ENCODE data around the gene PSENEN.

Gene PSENEN

DNA sequence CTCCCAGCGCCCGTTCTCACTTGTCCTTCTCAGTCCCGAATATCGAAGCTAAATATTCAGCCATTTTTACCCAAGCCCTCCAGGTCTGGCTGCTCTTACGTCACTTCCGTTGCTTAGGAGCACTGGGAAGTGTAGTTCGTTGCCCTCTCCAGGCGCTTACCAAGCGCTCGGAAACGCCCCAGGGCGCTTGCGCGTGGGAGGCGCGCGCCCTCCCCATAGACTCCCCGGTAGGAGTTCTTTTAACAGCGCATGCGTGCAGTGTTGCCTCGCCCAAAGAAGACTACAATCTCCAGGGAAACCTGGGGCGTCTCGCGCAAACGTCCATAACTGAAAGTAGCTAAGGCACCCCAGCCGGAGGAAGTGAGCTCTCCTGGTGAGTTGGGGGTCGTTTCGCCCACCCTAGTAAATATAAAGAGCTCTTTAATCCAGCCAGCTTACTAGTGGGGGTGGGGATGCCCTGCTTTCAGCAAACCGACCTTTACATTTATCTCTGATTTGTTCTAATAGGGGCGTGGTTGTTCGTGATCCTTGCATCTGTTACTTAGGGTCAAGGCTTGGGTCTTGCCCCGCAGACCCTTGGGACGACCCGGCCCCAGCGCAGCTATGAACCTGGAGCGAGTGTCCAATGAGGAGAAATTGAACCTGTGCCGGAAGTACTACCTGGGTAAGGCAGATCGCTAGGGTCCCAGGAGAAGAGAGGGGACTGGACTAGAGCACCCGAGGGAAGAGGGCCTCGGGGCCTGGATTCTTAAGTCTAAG lies at the start of gene PSENEN, which contains the start of gene U2AF1L4:
Gene PSENEN (plus strand): TSS at position 324 of the 759 bp plus-strand sequence. CDS start 280 bp downstream, at position 604.
Gene U2AF1L4 (minus strand): TSS at position 91 of the 759 bp plus-strand sequence. CDS start 27 bp downstream, at position 64.
- peak; percentile 97 for DNase-seq (ENCODE audit: low read depth, low spot score)
- H3K27ac ChIP-seq, result peak within 1 kb of the TSS; percentile 99

- DNase-seq (ENCODE audit: low read depth, low spot score), result no peak
- no peak overlapping the region for H3K27ac ChIP-seq
Measured at GRCh38 chr19:35695895-35696422, 49.5 kb upstream of the PSENEN start.

- H3K27ac ChIP-seq, result no peak overlapping the region
- no peak for DNase-seq (ENCODE audit: low read depth, low spot score)
Measured at GRCh38 chr19:35696835-35697234, 48.6 kb upstream of the PSENEN start.

- no peak overlapping the region for H3K27ac ChIP-seq
- peak; percentile 89 for DNase-seq (ENCODE audit: low read depth, low spot score)
Measured at GRCh38 chr19:35702223-35703012, 43.0 kb upstream of the PSENEN start.

- no peak overlapping the region for H3K27ac ChIP-seq
- DNase-seq (ENCODE audit: low read depth, low spot score), result no peak
Measured at GRCh38 chr19:35703343-35703742, 42.1 kb upstream of the PSENEN start.

- no peak for DNase-seq (ENCODE audit: low read depth, low spot score)
- no peak within 1 kb of the TSS for H3K27ac ChIP-seq
Measured at GRCh38 chr19:35704218-35704617, 41.2 kb upstream of the PSENEN start, which contains the start of gene ZBTB32. Gene ZBTB32 (plus strand): TSS chr19:35704558. CDS start chr19:35714627, 10,069 bp downstream.

- no peak overlapping the region for H3K27ac ChIP-seq
- DNase-seq (ENCODE audit: low read depth, low spot score), result no peak
Measured at GRCh38 chr19:35708391-35708790, 37.1 kb upstream of the PSENEN start.

GRCh38 chr19:35710784-35711723 lies 34.4 kb upstream of the PSENEN start:
- H3K27ac ChIP-seq, result no peak overlapping the region
- DNase-seq (ENCODE audit: low read depth, low spot score), result no peak

GRCh38 chr19:35712567-35713505 lies 32.6 kb upstream of the PSENEN start:
- no peak overlapping the region for H3K27ac ChIP-seq
- no peak for DNase-seq (ENCODE audit: low read depth, low spot score)

- DNase-seq (ENCODE audit: low read depth, low spot score), result no peak
- no peak overlapping the region for H3K27ac ChIP-seq
Measured at GRCh38 chr19:35713506-35713850, 32.0 kb upstream of the PSENEN start.

DNA sequence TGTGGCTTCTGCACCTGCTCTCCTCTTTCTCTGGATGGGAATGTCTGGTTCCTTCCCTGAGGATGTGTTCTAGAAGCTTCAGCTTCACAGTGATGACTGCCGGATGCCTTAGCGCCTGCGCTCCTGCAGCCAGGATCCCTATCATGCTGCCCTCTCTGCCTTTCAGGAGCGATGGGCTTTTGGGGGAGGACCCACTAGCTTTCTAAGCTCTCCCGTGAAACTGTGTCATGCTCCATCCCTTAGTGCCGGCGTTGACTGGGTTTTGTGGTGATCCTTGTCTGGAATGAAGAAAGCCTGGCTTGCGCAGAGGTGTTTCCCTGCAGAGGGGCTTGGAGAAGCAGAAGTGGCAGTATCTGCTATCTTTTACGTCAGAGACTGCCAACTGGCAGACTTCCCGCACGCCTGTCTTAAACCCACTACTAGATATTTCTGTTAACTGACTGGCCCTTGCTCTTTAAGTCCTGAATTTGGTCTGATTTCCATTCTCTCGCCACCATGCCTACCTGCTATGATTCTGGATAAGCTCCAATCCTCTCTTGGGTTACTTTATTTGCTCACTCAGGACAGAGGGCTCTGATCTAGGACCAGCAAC lies 31.5 kb upstream of the PSENEN start:
- H3K27ac ChIP-seq, result no peak overlapping the region
- DNase-seq (ENCODE audit: low read depth, low spot score), result no peak

GRCh38 chr19:35714601-35715354 lies 30.7 kb upstream of the PSENEN start:
- no peak for DNase-seq (ENCODE audit: low read depth, low spot score)
- H3K27ac ChIP-seq, result no peak overlapping the region

GRCh38 chr19:35715355-35715809 lies 30.1 kb upstream of the PSENEN start:
- no peak overlapping the region for H3K27ac ChIP-seq
- DNase-seq (ENCODE audit: low read depth, low spot score), result no peak

DNA sequence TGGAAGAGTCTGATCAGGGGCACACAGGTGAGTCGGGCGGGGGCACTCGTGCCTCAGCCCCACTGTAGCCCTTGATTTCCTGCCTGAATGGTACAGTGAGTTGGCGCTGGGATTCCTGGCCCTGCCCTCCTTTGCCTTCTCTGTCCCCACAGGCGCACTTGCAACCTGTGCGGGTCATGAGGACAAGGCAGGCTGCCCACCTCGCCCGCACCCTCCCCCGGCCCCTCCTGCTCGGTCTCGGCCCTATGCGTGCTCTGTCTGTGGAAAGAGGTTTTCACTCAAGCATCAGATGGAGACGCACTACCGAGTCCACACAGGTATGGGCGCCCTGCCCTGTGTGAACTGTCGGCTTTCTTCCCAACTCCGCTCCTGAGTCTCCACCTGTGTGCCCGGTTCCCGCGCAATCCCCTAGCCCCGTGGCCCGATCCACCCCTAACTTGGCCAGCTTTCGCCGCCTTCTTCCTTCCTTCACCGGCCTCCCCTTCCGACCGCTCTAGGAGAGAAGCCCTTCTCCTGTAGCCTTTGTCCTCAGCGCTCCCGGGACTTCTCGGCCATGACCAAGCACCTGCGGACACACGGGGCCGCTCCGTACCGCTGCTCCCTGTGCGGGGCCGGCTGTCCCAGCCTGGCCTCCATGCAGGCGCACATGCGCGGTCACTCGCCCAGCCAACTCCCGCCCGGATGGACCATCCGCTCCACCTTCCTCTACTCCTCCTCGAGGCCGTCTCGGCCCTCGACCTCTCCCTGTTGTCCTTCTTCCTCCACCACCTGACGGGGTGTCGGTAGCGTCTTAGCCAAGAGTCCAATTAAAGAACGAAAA lies 29.3 kb upstream of the PSENEN start:
- DNase-seq (ENCODE audit: low read depth, low spot score), result no peak
- H3K27ac ChIP-seq, result peak overlapping the region; percentile 85

DNA sequence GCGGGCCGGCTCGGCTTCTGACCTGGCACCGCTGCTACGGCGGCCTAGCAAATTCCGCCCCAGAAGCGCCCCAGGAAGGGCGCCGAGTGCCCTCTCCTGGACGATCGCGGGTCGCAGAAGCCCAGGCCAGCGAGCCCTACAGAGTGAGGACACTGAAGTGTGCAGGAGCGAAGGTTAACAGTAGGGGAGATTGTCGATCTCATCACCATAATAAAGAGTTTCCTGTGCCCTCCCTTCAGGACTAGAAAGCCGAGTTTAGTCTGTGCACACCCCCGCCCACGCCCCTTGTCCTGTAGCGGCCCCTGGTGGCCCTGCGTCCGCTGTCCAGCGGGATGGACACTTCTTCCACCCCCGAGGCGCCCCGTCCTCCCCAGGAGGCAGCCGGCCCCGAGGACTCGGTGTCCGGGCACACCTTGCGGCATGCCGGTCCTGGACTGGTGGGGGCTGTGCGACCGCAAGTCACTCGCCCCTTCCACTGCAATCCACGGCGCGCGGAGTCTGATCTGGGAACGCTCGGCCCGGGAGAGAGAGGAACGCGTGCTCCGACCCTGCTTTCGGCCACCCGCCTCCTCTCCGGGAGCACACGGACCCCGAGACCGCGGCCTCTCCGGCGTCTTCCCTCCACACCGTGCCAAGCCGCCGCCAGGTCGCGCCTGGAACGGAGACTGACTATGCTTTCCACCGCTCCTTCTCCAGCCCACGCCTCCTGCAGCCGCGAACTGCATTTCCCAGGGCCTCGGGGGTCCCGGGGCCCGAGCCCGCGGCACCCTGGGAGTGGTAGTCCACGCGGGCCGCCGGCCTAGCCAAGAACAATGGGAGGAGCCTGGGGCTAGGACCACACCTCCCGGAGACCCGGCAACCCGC lies 28.4 kb upstream of the PSENEN start:
- H3K27ac ChIP-seq, result peak overlapping the region; percentile 85
- peak; percentile 55 for DNase-seq (ENCODE audit: low read depth, low spot score)

Data from epithelial cell of prostate (primary cell).